GM12865 (cell line): Measurements from ENCODE around the gene LRFN2.

Source experiments
- DNase-seq: peaks from one replicate; pipeline ENCODE4 v3.0.0; 2010; ENCODE audit warnings: low read depth
- H3K4me3 ChIP-seq: 2 replicates; pipeline ENCODE4 v1.5.1; 2011; ENCODE audit warnings: mild to moderate bottlenecking, low read depth, low read length, control low read depth
- TF ChIP-seq, protein P1 (sequence below): IDR thresholded peaks from 2 replicates; pipeline ENCODE4 v1.5.1; 2011; ENCODE audit warnings: low read length, control low read depth, low read depth, inconsistent platforms; ENCODE audit not compliant: insufficient read depth; ENCODE audit errors: missing control alignments

The LRFN2 gene

DNA sequence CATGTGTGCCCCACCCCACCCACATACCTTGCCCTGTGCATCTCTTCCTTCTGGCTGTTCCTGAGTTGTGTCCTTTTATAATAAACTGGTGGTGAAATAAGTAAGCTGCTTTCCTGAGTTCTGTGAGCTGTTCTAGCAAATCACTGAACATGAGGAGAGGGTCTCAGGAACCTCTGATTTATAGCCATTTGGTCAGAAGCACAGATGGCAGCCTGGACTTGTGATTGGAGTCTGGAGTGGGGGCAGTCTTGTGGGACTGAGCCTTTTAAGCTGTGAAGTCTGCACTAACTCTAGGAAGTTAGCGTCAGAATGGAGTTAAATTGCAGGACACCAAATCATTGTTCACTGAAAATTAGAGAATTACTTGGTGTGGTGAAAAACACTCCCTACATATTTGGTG is 245.4 kb downstream of the LRFN2 start:
- no peak overlapping the region for H3K4me3 ChIP-seq
- TF ChIP-seq, protein P1, sequence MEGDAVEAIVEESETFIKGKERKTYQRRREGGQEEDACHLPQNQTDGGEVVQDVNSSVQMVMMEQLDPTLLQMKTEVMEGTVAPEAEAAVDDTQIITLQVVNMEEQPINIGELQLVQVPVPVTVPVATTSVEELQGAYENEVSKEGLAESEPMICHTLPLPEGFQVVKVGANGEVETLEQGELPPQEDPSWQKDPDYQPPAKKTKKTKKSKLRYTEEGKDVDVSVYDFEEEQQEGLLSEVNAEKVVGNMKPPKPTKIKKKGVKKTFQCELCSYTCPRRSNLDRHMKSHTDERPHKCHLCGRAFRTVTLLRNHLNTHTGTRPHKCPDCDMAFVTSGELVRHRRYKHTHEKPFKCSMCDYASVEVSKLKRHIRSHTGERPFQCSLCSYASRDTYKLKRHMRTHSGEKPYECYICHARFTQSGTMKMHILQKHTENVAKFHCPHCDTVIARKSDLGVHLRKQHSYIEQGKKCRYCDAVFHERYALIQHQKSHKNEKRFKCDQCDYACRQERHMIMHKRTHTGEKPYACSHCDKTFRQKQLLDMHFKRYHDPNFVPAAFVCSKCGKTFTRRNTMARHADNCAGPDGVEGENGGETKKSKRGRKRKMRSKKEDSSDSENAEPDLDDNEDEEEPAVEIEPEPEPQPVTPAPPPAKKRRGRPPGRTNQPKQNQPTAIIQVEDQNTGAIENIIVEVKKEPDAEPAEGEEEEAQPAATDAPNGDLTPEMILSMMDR: no peak
- no peak for DNase-seq
